Duodenal mucosa (tissue), 2 donors: ENCODE results near the gene GPR62.

Source experiments
- H3K27ac ChIP-seq: one replicate; pipeline ENCODE4 v1.7.0; 2013; ENCODE audit warnings: low read depth, low read length
- H3K27me3 ChIP-seq, 2 donors: one replicate each; pipeline ENCODE4 v1.7.0; 2013; ENCODE audit warnings: low read length in 2 of 2, control low read depth in 1 of 2; ENCODE audit not compliant: insufficient read depth in 2 of 2, control insufficient read depth in 1 of 2
- H3K36me3 ChIP-seq, 2 donors: one replicate each; pipeline ENCODE4 v1.7.0; 2013; ENCODE audit warnings: low read length in 2 of 2, control low read depth in 1 of 2; ENCODE audit not compliant: insufficient read depth in 2 of 2, control insufficient read depth in 1 of 2
- H3K4me1 ChIP-seq, 2 donors: one replicate each; pipeline ENCODE4 v1.7.0; 2013; ENCODE audit warnings: low read length in 2 of 2, control low read depth in 1 of 2; ENCODE audit not compliant: insufficient read depth in 2 of 2, control insufficient read depth in 1 of 2
- H3K4me3 ChIP-seq, 2 donors: one replicate each; pipeline ENCODE4 v1.7.0; 2013; ENCODE audit warnings: low read length in 2 of 2, low read depth in 1 of 2
- H3K9ac ChIP-seq, 2 donors: one replicate each; pipeline ENCODE4 v1.7.0; 2013; ENCODE audit warnings: low read length in 2 of 2, low read depth in 1 of 2
- H3K9me3 ChIP-seq, 2 donors: one replicate each; pipeline ENCODE4 v1.7.0; 2013; ENCODE audit warnings: low read length in 2 of 2, control low read depth in 1 of 2; ENCODE audit not compliant: control insufficient read depth in 1 of 2

GPR62 gene

DNA sequence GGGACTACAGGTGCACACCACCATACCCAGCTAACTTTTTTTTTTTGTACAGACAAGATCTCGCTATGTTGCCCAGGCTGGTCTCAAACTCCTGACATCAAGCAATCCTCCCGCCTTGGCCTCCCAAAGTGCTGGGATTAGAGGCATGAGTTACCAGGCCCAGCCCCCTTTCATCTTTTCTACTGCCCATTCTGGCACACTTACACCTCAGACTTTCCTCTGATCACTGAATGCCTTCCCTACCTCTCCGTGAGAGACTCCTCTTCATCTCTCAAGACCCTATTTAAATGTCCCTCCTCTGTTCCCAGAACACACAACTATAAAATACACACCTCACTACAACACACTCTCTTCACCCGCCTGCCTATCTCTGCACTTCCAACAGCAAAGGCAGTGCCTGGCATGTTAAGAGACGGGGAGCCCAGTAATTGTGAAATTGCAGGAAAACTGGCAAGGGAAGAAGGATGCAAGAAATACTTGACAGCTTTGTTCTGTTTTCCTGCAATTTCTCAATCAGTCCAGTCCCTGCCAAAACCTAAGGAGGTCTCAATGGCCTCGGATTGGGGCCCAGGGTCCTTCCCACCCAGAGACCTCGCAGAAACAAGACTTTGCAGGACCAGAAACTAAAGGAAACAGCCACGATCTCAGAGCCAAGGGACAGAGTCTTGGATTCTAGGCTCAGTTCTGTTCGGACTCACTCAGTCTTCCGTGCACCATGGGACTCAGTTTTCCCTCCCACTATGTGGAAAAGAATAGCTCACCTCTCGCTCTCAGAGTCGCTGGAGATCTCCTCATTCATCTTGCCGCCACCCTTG, 14.3 kb upstream of the GPR62 start:
- H3K27ac ChIP-seq: no peak overlapping the region
- peak overlapping the region; percentile 57 to 67 for H3K9ac ChIP-seq
- H3K27me3 ChIP-seq: no peaks in the 10 kb centered on the region

DNA sequence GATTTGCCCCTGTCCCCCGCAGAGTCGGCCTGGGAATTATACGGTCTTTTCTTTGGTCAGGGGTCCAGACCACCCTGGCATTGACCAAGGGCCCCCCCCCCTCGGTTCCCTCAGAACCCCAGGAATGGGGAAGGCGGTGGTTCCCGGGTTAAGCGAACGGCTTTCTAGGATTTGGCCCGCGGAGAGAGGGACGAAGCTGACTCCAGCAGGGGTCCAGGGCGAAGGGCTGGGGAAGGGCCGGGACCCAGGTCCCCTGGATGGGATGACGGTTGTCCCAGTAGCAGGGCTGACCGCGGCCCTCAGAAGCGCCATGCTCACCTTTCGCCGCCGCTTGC, 13.8 kb upstream of the GPR62 start:
- H3K27me3 ChIP-seq: no peaks in the 10 kb centered on the region
- no peaks in the 10 kb centered on the region for H3K9me3 ChIP-seq
- no peak overlapping the region for H3K27ac ChIP-seq
- peaks cover 20 to 31% of the 10 kb centered on the region in 2 donors for H3K4me1 ChIP-seq
- H3K36me3 ChIP-seq: peaks cover 20 to 43% of the 10 kb centered on the region in 2 donors
- H3K4me3 ChIP-seq: peak overlapping the region; percentile 64 to 85
- peak overlapping the region; percentile 57 to 67 for H3K9ac ChIP-seq

More for the DNA sequence above, 14.3 kb upstream of the GPR62 start:
- Histone ChIP-seq H3K4me1 (peaks cover 20 to 31% of the 10 kb centered on the region in 2 donors), H3K4me3 (peak overlapping the region; percentile 64 to 85), H3K36me3 (peaks cover 18 to 44% of the 10 kb centered on the region in 2 donors), H3K9me3 (no peaks in the 10 kb centered on the region)

DNA sequence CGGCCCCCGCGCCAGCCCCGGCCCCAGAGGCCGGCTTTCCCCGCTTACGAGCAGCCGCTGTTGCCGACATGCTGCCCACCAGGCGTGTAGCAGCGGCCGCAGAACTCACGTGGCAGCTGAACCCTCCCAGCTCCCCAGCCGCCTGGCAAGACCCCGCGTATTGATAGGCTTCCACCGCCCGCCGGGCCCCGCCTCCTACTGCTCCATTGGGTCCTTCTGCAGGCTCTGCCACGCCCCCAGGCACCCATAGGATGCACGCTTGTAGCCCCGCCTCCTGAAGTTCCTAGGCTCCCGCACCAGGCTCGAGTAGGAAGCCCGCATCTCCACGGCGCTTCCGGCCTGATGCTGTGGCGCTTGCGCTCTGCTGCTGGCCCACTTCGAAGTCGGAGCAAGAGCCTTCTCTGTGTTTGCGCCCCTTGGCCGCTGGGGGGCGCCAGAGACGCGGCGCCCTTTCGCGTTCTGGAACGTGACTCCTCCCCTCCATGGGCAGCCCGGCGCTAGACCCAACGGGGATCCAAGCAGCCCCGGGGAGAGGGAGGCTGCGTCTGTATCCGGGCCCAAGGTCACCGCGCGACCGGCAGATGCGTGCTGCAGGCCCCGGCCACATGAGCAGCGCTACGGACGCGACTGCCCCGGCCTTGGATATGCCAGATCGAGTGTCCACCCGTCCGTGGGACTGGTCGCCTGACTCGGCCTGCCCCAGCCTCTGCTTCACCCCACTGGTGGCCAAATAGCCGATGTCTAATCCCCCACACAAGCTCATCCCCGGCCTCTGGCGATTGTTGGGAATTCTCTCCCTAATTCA, 13.2 kb upstream of the GPR62 start, which contains the start of the genes PARP3 and RRP9:
Gene PARP3, plus strand, starts transcription at position 566 of the 805 bp plus-strand sequence. CDS start 993 bp downstream, outside the sequence.
Gene RRP9, minus strand, starts transcription at position 107 of the 805 bp plus-strand sequence. Its CDS starts 37 bp downstream, at position 70.
- H3K27ac ChIP-seq: peak within 1 kb of the TSS; percentile 95
- peaks cover 20 to 31% of the 10 kb centered on the region in 2 donors for H3K4me1 ChIP-seq
- H3K9ac ChIP-seq: peak within 1 kb of the TSS; percentile 96 to 98
- no peaks in the 10 kb centered on the region for H3K9me3 ChIP-seq
- peaks cover 17 to 38% of the 10 kb centered on the region in 2 donors for H3K36me3 ChIP-seq
- H3K27me3 ChIP-seq: no peaks in the 10 kb centered on the region
- H3K4me3 ChIP-seq: peak within 1 kb of the TSS; percentile 81 to 85

DNA sequence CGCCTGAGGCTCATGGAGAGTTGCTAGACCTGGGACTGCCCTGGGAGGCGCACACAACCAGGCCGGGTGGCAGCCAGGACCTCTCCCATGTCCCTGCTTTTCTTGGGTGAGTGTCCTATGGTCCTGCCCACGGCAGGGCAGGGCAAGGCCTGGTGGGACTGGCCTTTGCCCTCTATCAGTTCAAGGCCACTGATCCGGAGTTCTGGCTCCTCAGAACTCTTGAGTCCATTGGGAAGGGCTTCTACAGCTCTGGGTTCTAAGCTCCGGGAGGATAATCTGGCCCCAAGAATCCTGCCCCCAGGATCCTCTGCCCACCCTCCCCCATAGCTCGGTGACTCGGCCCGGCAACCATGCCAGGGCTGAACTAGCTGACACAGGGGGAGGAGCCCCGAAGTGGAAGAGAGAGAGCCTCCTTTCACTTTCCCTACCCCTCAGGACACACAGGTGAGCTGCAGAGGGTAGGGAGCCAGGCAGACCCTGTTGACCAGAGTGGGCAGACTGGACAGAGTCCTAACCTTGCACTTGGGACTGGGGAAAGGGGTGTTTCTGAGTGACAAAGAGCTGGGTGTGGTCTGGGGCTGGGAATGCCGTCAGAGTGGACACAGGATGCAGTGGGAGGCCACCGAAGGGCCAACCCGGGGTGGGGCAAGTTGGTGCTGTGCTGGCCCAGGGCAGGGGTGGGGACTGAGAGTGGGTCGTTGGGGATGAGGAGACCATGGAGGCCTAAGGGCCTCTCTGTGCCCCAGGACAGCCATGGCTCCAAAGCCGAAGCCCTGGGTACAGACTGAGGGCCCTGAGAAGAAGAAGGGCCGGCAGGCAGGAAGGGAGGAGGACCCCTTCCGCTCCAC, 12.4 kb upstream of the GPR62 start:
- peak overlapping the region; percentile 96 to 98 for H3K9ac ChIP-seq
- peaks cover 9 to 36% of the 10 kb centered on the region in 2 donors for H3K36me3 ChIP-seq
- H3K27ac ChIP-seq: peak overlapping the region; percentile 95
- H3K9me3 ChIP-seq: no peaks in the 10 kb centered on the region
- no peaks in the 10 kb centered on the region for H3K27me3 ChIP-seq
- peaks cover 20 to 31% of the 10 kb centered on the region in 2 donors for H3K4me1 ChIP-seq
- peak overlapping the region; percentile 81 to 82 for H3K4me3 ChIP-seq

DNA sequence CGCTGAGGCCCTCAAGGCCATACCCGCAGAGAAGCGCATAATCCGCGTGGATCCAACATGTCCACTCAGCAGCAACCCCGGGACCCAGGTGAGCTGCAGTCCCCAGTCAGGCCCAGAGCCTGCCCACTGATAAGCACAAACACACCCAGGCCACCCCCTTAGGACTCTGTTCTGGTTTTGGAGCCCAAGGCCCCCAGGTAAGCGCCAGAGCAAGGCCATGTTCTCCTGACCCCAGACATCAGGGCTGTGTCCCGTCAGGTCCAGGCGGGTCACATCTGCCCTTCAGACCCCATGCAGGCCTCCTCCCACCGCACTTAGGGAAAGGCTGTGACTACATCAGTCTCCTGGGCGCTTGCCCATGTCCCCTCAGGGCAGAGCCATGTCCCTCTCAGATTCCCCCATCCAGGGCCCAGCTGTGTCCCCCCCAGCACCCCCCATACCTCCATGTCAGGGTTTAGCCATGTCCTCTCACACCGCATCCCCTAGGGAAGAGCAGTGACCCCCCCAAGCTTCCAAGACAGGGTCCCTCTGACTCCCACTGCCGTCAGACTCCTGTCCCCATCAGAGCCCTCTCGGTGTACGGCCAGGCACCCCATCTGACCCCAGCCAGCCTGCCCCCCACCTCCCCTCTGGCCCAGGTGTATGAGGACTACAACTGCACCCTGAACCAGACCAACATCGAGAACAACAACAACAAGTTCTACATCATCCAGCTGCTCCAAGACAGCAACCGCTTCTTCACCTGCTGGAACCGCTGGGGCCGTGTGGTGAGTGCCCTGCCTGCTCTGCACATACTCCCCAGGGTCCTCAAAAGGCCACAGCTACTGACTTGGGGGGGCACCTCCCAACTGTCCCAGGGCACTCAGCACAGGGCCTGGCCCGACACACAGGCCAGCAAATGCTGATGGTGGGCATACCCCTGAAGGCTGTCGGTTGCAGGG, 11.5 kb upstream of the GPR62 start:
- Histone ChIP-seq H3K27me3 (no peaks in the 10 kb centered on the region), H3K9ac (peak overlapping the region; percentile 96 to 98), H3K4me3 (peak overlapping the region; percentile 81 to 82), H3K27ac (peak overlapping the region; percentile 95), H3K36me3 (peaks cover 5 to 34% of the 10 kb centered on the region in 2 donors), H3K4me1 (peaks cover 20 to 31% of the 10 kb centered on the region in 2 donors), H3K9me3 (no peaks in the 10 kb centered on the region)

DNA sequence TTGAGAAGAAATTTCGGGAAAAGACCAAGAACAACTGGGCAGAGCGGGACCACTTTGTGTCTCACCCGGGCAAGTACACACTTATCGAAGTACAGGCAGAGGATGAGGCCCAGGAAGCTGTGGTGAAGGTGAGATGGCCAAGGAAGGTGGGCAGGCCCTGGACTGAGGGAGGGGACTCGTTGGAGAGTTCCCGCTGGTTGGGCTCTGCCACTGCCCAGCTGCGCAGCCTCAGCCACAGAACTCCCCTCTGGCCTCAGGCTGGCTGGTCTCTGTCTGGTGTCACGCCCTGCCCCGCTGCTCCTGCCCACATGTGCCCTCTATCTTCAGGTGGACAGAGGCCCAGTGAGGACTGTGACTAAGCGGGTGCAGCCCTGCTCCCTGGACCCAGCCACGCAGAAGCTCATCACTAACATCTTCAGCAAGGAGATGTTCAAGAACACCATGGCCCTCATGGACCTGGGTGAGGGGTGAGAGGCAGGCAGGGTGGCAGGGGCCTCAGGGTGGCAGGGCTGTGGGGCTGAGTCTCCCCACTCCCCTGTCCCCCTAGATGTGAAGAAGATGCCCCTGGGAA, 10.6 kb upstream of the GPR62 start:
- no peaks in the 10 kb centered on the region for H3K27me3 ChIP-seq
- no peaks in the 10 kb centered on the region for H3K9me3 ChIP-seq
- H3K36me3 ChIP-seq: peaks cover 5 to 35% of the 10 kb centered on the region in 2 donors
- peaks cover 20 to 31% of the 10 kb centered on the region in 2 donors for H3K4me1 ChIP-seq
- H3K9ac ChIP-seq: no peak overlapping the region
- no peak overlapping the region for H3K27ac ChIP-seq
- H3K4me3 ChIP-seq: no peak overlapping the region

DNA sequence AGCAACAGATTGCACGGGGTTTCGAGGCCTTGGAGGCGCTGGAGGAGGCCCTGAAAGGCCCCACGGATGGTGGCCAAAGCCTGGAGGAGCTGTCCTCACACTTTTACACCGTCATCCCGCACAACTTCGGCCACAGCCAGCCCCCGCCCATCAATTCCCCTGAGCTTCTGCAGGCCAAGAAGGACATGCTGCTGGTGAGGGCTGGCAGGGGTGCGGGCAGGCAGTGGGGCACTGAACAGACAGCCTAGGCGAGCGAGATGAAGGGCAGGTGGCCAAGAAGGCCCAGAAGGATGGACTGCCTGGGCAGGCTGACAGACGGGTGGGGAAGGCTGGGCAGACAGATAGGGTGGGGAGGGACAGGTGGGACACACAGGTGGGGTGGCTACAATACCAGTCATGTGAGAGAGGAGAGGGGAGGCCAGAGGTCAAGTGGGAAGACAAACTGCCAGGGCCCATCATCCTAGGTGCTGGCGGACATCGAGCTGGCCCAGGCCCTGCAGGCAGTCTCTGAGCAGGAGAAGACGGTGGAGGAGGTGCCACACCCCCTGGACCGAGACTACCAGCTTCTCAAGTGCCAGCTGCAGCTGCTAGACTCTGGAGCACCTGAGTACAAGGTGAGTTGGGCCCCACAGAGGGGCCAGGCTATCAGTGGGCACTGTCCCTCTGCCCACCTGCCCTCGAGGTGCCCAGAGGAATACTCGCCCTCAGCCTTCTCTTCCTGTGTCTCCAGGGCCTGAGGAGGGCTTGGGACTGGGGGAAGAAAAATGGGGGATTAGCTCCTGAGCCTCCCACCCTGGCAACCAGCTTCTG, 9.9 kb upstream of the GPR62 start:
- Histone ChIP-seq H3K27ac (no peak overlapping the region), H3K27me3 (no peaks in the 10 kb centered on the region), H3K9ac (no peak overlapping the region), H3K4me1 (peaks cover 20 to 26% of the 10 kb centered on the region in 2 donors), H3K36me3 (peaks cover 5 to 35% of the 10 kb centered on the region in 2 donors), H3K9me3 (no peaks in the 10 kb centered on the region), H3K4me3 (no peak overlapping the region)

DNA sequence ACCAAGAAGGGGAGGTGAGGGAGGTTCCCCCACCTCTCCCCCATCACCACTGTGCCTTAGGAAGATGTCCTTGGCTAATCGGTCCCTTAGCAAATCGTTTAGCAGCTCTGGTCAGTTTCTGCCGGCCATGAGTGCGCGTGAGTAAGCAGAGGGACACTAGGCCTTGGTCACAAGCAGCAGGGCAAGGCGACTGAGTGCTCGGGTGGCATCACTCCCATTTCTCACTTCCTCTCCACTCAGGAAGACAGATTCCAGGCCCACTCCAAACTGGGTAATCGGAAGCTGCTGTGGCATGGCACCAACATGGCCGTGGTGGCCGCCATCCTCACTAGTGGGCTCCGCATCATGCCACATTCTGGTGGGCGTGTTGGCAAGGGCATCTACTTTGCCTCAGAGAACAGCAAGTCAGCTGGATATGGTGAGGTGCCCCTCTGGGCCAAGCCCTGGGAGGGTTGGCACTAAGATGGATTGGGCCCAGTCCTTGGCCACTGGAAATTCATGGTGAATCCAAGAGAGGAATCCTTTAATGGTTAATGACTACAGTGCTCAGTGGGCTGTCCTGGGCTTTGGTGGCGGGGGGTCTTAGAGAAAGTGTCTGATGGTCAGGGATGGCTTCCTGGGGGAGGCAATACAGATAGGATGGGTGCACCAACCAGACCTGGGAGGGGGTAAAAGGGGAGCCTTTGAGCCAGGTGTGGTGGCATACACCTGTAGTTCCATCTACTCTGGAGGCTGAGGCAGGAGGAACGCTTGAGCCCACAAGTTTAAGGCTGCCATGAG, 9.1 kb upstream of the GPR62 start:
- Histone ChIP-seq H3K27ac (no peak overlapping the region), H3K4me3 (no peak overlapping the region), H3K4me1 (peaks cover 15 to 18% of the 10 kb centered on the region in 2 donors), H3K27me3 (no peaks in the 10 kb centered on the region), H3K36me3 (peaks cover 5 to 35% of the 10 kb centered on the region in 2 donors), H3K9ac (no peak overlapping the region), H3K9me3 (no peaks in the 10 kb centered on the region)
